Aorta (tissue), 5 donors: ENCODE results near the gene KRT71. TPM values are rescaled to one million over a fixed set of nuclear protein-coding genes. Genes with fewer than 3 reads are reported as not detected.

Source experiments
- ATAC-seq: fragments of 200-7000 bp; cut with Tn5 transposase; one replicate; pipeline ENCODE4 v1.9.1; 2022; ENCODE audit warnings: moderate library complexity; ENCODE audit not compliant: low FRiP score
- DNase-seq, 2 donors: peaks; one replicate each; pipeline ENCODE4 v3.0.0-alpha.2; 2020
- H3K27ac ChIP-seq, 2 donors: one replicate each; pipeline ENCODE4 v1.5.1; 2013; ENCODE audit warnings: low read length in 2 of 2, mild to moderate bottlenecking in 2 of 2, moderate library complexity in 2 of 2, control low read depth in 1 of 2, inconsistent platforms in 1 of 2, low read depth in 1 of 2
- H3K27me3 ChIP-seq, 2 donors: one replicate each; pipeline ENCODE4 v1.6.1; 2013; ENCODE audit warnings: control low read depth in 1 of 2, low read length in 1 of 2, mild to moderate bottlenecking in 1 of 2, moderate library complexity in 1 of 2; ENCODE audit not compliant: insufficient read depth in 2 of 2, control insufficient read depth in 1 of 2
- H3K36me3 ChIP-seq, 2 donors: one replicate each; pipeline ENCODE4 v1.6.1; 2013; ENCODE audit warnings: control low read depth in 1 of 2, low read length in 1 of 2, mild to moderate bottlenecking in 1 of 2; ENCODE audit not compliant: insufficient read depth in 2 of 2, control insufficient read depth in 1 of 2
- H3K4me1 ChIP-seq, 2 donors: one replicate each; pipeline ENCODE4 v1.6.1; 2013; ENCODE audit warnings: low read length in 2 of 2, control low read depth in 1 of 2, mild to moderate bottlenecking in 1 of 2, moderate library complexity in 1 of 2; ENCODE audit not compliant: insufficient read depth in 2 of 2, control insufficient read depth in 1 of 2
- H3K4me3 ChIP-seq, 2 donors: one replicate each; pipeline ENCODE4 v1.5.1; 2013; ENCODE audit warnings: low read length in 2 of 2, control low read depth in 1 of 2, mild to moderate bottlenecking in 1 of 2
- H3K9me3 ChIP-seq: one replicate; pipeline ENCODE4 v1.6.1; 2013; ENCODE audit warnings: mild to moderate bottlenecking, low read length; ENCODE audit not compliant: control insufficient read depth
- WGBS, 2 donors: extraction: QIAGEN DNeasy Blood & Tissue Kit; methylation state at CpG; one replicate each; pipeline ENCODE4 v1.1.7; 2013; 5-methylcytosine and 5-hydroxymethylcytosine counted together
- intact Hi-C, 2 donors: fragments of 100-400 bp; cut with DNase I; formaldehyde crosslinking; loops; one replicate each; pipeline versions ENCODE4 v1.14.2 to v1.15.0; 2022
- polyA plus RNA-seq, 2 donors: library from polyadenylated mRNA; stranded (reverse); fragments of 200-250 nt; gene quantifications; one replicate each; pipeline ENCODE4 v1.2.3, GENCODE V29; 2013
- total RNA-seq, 2 donors: library from RNA; stranded (reverse); fragmentation: NEBNext Ultra II Directional; extraction: Animal tissue kit (Norgen Biotek cat#: 25700); gene quantifications; one replicate each; pipeline ENCODE4 v1.2.1, GENCODE V29; 2021
- donor health status: healthy with polysubstance abuse.
- donor health status: Bipolar disorder and iron deficiency.
- donor health status: DM: no; HTN: no; CAD: no.
- donor health status: DM: no; HTN: no; CAD: no.
- donor health status: DM: yes; HTN: yes; CAD: no.

Gene KRT71
- total and polyA plus RNA-seq, 4 donors = not detected

- Histone ChIP-seq H3K4me1 (no peaks in the 10 kb centered on the region), H3K27me3 (no peaks in the 10 kb centered on the region), H3K4me3 (no peak overlapping the region), H3K36me3 (no peaks in the 10 kb centered on the region), H3K9me3 (no peaks in the 10 kb centered on the region), H3K27ac (no peak overlapping the region)
- intact Hi-C loops = no loop called here
- DNase-seq = peak; percentile 23 to 34
- no peak for ATAC-seq
- WGBS, 2 donors = 70 to 74% methylated on average over 2 of the region's 2 CpGs
Observed at GRCh38 chr12:52530366-52530765, 22.6 kb downstream of the KRT71 start.

- H3K9me3 ChIP-seq = no peaks in the 10 kb centered on the region
- no peak overlapping the region for H3K27ac ChIP-seq
- 93 to 96% methylated on average over 9 of the region's 9 CpGs for WGBS, 2 donors
- no peak overlapping the region for H3K4me3 ChIP-seq
- H3K4me1 ChIP-seq = no peaks in the 10 kb centered on the region
- intact Hi-C loops = no loop called here
- H3K27me3 ChIP-seq = no peaks in the 10 kb centered on the region
- DNase-seq (peak in 1 of 2 donors; percentile 55), ATAC-seq (no peak)
- H3K36me3 ChIP-seq = no peaks in the 10 kb centered on the region
Observed at GRCh38 chr12:52529846-52530245, 23.1 kb downstream of the KRT71 start.

GRCh38 chr12:52529417-52529816 lies 23.5 kb downstream of the KRT71 start:
- ATAC-seq (no peak), DNase-seq (no peak)
- Histone ChIP-seq H3K4me3 (no peak overlapping the region), H3K9me3 (no peaks in the 10 kb centered on the region), H3K36me3 (no peaks in the 10 kb centered on the region), H3K4me1 (no peaks in the 10 kb centered on the region), H3K27me3 (no peaks in the 10 kb centered on the region), H3K27ac (no peak overlapping the region)
- 92 to 98% methylated on average over 2 of the region's 2 CpGs for WGBS, 2 donors
- intact Hi-C loops = no loop called here

GRCh38 chr12:52528641-52529143 lies 24.3 kb downstream of the KRT71 start:
- Histone ChIP-seq H3K4me3 (no peak overlapping the region), H3K27me3 (no peaks in the 10 kb centered on the region), H3K4me1 (no peaks in the 10 kb centered on the region), H3K27ac (no peak overlapping the region), H3K9me3 (no peaks in the 10 kb centered on the region), H3K36me3 (no peaks in the 10 kb centered on the region)
- DNase-seq = peak in 1 of 2 donors; percentile 24
- WGBS, 2 donors = 91 to 96% methylated on average over 7 to 8 of the region's 8 CpGs
- ATAC-seq = no peak
- intact Hi-C loops = no loop called here

- H3K27me3 ChIP-seq = no peaks in the 10 kb centered on the region
- intact Hi-C loops = no loop called here
- ATAC-seq (no peak), DNase-seq (no peak)
- H3K4me1 ChIP-seq = no peaks in the 10 kb centered on the region
- no peak overlapping the region for H3K27ac ChIP-seq
- H3K4me3 ChIP-seq = no peak overlapping the region
- H3K9me3 ChIP-seq = no peaks in the 10 kb centered on the region
- WGBS, 2 donors = 64 to 75% methylated on average over 4 of the region's 4 CpGs
- no peaks in the 10 kb centered on the region for H3K36me3 ChIP-seq
Observed at GRCh38 chr12:52527121-52527800, 25.7 kb downstream of the KRT71 start.

GRCh38 chr12:52526511-52526951 lies 26.4 kb downstream of the KRT71 start:
- WGBS, 2 donors = 80 to 90% methylated on average over 8 of the region's 8 CpGs
- no peak overlapping the region for H3K27ac ChIP-seq
- H3K4me3 ChIP-seq = no peak overlapping the region
- peak in 1 of 2 donors; percentile 24 for DNase-seq
- intact Hi-C loops = no loop called here
- no peaks in the 10 kb centered on the region for H3K36me3 ChIP-seq
- no peaks in the 10 kb centered on the region for H3K27me3 ChIP-seq
- H3K9me3 ChIP-seq = no peaks in the 10 kb centered on the region
- no peaks in the 10 kb centered on the region for H3K4me1 ChIP-seq
- ATAC-seq = no peak

GRCh38 chr12:52525661-52526499 lies 27.1 kb downstream of the KRT71 start:
- H3K36me3 ChIP-seq = no peaks in the 10 kb centered on the region
- H3K4me1 ChIP-seq = no peaks in the 10 kb centered on the region
- H3K4me3 ChIP-seq = no peak overlapping the region
- 87 to 88% methylated on average over 13 of the region's 13 CpGs for WGBS, 2 donors
- H3K9me3 ChIP-seq = no peaks in the 10 kb centered on the region
- intact Hi-C loops = no loop called here
- DNase-seq (peak in 1 of 2 donors; percentile 27), ATAC-seq (no peak)
- no peak overlapping the region for H3K27ac ChIP-seq
- no peaks in the 10 kb centered on the region for H3K27me3 ChIP-seq

- no peaks in the 10 kb centered on the region for H3K4me1 ChIP-seq
- no peak overlapping the region for H3K4me3 ChIP-seq
- no peaks in the 10 kb centered on the region for H3K9me3 ChIP-seq
- DNase-seq (no peak), ATAC-seq (no peak)
- no peak overlapping the region for H3K27ac ChIP-seq
- 86 to 87% methylated on average over 5 of the region's 5 CpGs for WGBS, 2 donors
- H3K36me3 ChIP-seq = no peaks in the 10 kb centered on the region
- no peaks in the 10 kb centered on the region for H3K27me3 ChIP-seq
- intact Hi-C loops = no loop called here
Observed at GRCh38 chr12:52524898-52525591, 27.9 kb downstream of the KRT71 start.
